Adrenal gland (tissue), 12 donors: ENCODE measurements around the gene MTG2. TPM values are rescaled to one million over a fixed set of nuclear protein-coding genes. Genes with fewer than 3 reads are reported as not detected.

Experiments used
- DNase-seq, 7 donors: peaks; one replicate each; pipeline ENCODE4 v3.0.0-alpha.2; 2019 to 2020
- H3K27ac ChIP-seq, 5 donors: fragments of 200-600 bp; sonication (generic) in 4 of 5; 1 replicate in 3 of 5; 2 replicates in 2 of 5; pipeline versions ENCODE4 v1.5.1 to v1.8.0; 2016 to 2020; ENCODE audit warnings: mild to moderate bottlenecking in 1 of 5
- H3K27me3 ChIP-seq: fragments of 200-600 bp; 2 replicates; pipeline ENCODE4 v1.8.0; 2021
- H3K36me3 ChIP-seq, 2 donors: fragments of 200-600 bp; replicated peaks in 1 of 2; 1 replicate in 1 of 2; 2 replicates in 1 of 2; pipeline versions ENCODE4 v1.5.1 to v1.8.0; 2018 to 2022
- H3K4me1 ChIP-seq, 2 donors: fragments of 200-600 bp; replicated peaks in 1 of 2; 1 replicate in 1 of 2; 2 replicates in 1 of 2; pipeline versions ENCODE4 v1.5.1 to v1.8.0; 2018 to 2021
- H3K4me3 ChIP-seq, 4 donors: fragments of 200-600 bp; sonication (generic) in 3 of 4; one replicate each; pipeline ENCODE4 v1.5.1; 2016 to 2018
- H3K9me3 ChIP-seq, 3 donors: fragments of 200-600 bp; sonication (generic) in 1 of 3; replicated peaks in 1 of 3; 1 replicate in 2 of 3; 2 replicates in 1 of 3; pipeline versions ENCODE4 v1.5.1 to v1.8.0; 2016 to 2021
- CTCF ChIP-seq, 6 experiments: fragments of 450-650 bp in 4 of 6; fragments of 200-600 bp in 2 of 6; sonication (generic) in 1 of 6; IDR thresholded peaks; 1 replicate in 5 of 6; 2 replicates in 1 of 6; pipeline versions ENCODE4 v1.5.1 to v1.8.0; 2016 to 2021; ENCODE audit warnings: antibody characterized with exemption in 6 of 6, mild to moderate bottlenecking in 2 of 6, moderate library complexity in 1 of 6
- POLR2A ChIP-seq, 2 donors: fragments of 450-650 bp; IDR thresholded peaks; one replicate each; pipeline ENCODE4 v1.6.1; 2017; ENCODE audit warnings: antibody characterized with exemption in 2 of 2, mild to moderate bottlenecking in 2 of 2, moderate library complexity in 1 of 2
- WGBS, 4 donors: extraction: QIAGEN DNeasy Blood & Tissue Kit in 2 of 4; methylation state at CpG; one replicate each; pipeline versions ENCODE4 v1.1.5 to v1.1.7; 2013 to 2017; 5-methylcytosine and 5-hydroxymethylcytosine counted together
- intact Hi-C, 2 donors: fragments of 100-400 bp; cut with DNase I; formaldehyde crosslinking; loops; one replicate each; pipeline versions ENCODE4 v1.14.1 to v1.15.0; 2022 to 2023
- polyA plus RNA-seq, 3 donors: library from polyadenylated mRNA; stranded (reverse); fragments of 200-250 nt in 2 of 3; fragments of 350-450 nt in 1 of 3; fragmentation: Illumina TruSeq in 1 of 3; extraction: RNeasy Lipid Tissue Mini Kit (QIAGEN cat#74804) in 1 of 3; gene quantifications; one replicate each; pipeline ENCODE4 v1.2.3, GENCODE V29; 2013 to 2014
- total RNA-seq, 9 donors: library from RNA; depleted of rRNA in 4 of 9; stranded (reverse); fragments of >200 nt in 4 of 9; fragments of 120-200 nt in 1 of 9; fragmentation: NEBNext Ultra II Directional in 1 of 9; extraction: Animal tissue kit (Norgen Biotek cat#: 25700) in 1 of 9; gene quantifications; one replicate each; pipeline versions ENCODE4 v1.1.0 to v1.2.4, GENCODE V29; 2013 to 2023
- donor health status: healthy with polysubstance abuse.
- donor health status: Bipolar disorder and iron deficiency.
- donor health status: DM: yes; HTN: yes; CAD: no.
- donor health status: DM: no; HTN: no; CAD: no.
- donor health status: DM: no; HTN: no; CAD: no.
- donor health status: DM: yes; HTN: yes; CAD: no.

Gene MTG2
- total and polyA plus RNA-seq, 12 donors: 11.5 to 90.4 (median 47.2) TPM

- no peak overlapping the region for H3K4me3 ChIP-seq
- H3K4me1 ChIP-seq: no peaks in the 10 kb centered on the region
- H3K27ac ChIP-seq: no peak overlapping the region
- DNase-seq: no peak
- WGBS, 4 donors: 92 to 95% (median 94%) methylated on average over 27 to 38 of the region's 38 CpGs
- H3K36me3 ChIP-seq: peaks cover 0 to 58% of the 10 kb centered on the region in 2 donors
- intact Hi-C loops: no loop called here
- no peaks in the 10 kb centered on the region for H3K27me3 ChIP-seq
- no peaks in the 10 kb centered on the region for H3K9me3 ChIP-seq
- TF ChIP-seq POLR2A (IDR thresholded peaks at IDR 0.05) (no peak), CTCF (IDR thresholded peaks at IDR 0.05) (no peak)
These were observed 17.8 kb downstream of the MTG2 start for GRCh38 chr20:62200491-62201172.

- Histone ChIP-seq H3K9me3 (no peaks in the 10 kb centered on the region), H3K27ac (no peak overlapping the region), H3K4me3 (no peak overlapping the region), H3K4me1 (no peaks in the 10 kb centered on the region), H3K27me3 (no peaks in the 10 kb centered on the region), H3K36me3 (peaks cover 0 to 51% of the 10 kb centered on the region in 2 donors)
- no peak for DNase-seq
- no peak for TF ChIP-seq CTCF (IDR thresholded peaks at IDR 0.05)
- no peak for TF ChIP-seq POLR2A (IDR thresholded peaks at IDR 0.05)
- intact Hi-C loops: no loop called here
- WGBS, 4 donors: 86 to 91% (median 89%) methylated on average over 13 to 38 of the region's 38 CpGs
These were observed 18.6 kb downstream of the MTG2 start for GRCh38 chr20:62201173-62202082.

- DNase-seq: no peak
- no peaks in the 10 kb centered on the region for H3K27me3 ChIP-seq
- WGBS, 4 donors: 27 to 63% (median 48%) methylated on average over 2 to 5 of the region's 5 CpGs
- H3K4me1 ChIP-seq: no peaks in the 10 kb centered on the region
- no peak overlapping the region for H3K27ac ChIP-seq
- peaks cover 0 to 49% of the 10 kb centered on the region in 2 donors for H3K36me3 ChIP-seq
- no peaks in the 10 kb centered on the region for H3K9me3 ChIP-seq
- intact Hi-C loops: no loop called here
- H3K4me3 ChIP-seq: no peak overlapping the region
- TF ChIP-seq CTCF (IDR thresholded peaks at IDR 0.05): no peak
- TF ChIP-seq POLR2A (IDR thresholded peaks at IDR 0.05): no peak
These were observed 19.2 kb downstream of the MTG2 start for GRCh38 chr20:62202083-62202395.

GRCh38 chr20:62202676-62203377 is 20.0 kb downstream of the MTG2 start:
- H3K27me3 ChIP-seq: no peaks in the 10 kb centered on the region
- H3K9me3 ChIP-seq: no peaks in the 10 kb centered on the region
- no peak overlapping the region for H3K4me3 ChIP-seq
- peaks cover 0 to 41% of the 10 kb centered on the region in 2 donors for H3K36me3 ChIP-seq
- DNase-seq: no peak
- no peak overlapping the region for H3K27ac ChIP-seq
- TF ChIP-seq POLR2A (IDR thresholded peaks at IDR 0.05) (no peak), CTCF (IDR thresholded peaks at IDR 0.05) (no peak)
- no peaks in the 10 kb centered on the region for H3K4me1 ChIP-seq
- WGBS, 4 donors: 85 to 90% (median 87%) methylated on average over 23 of the region's 23 CpGs
- intact Hi-C loops: no loop called here
